A172 (cell line): ENCODE results near the gene DDN. TPM values are rescaled to one million over a fixed set of nuclear protein-coding genes. Genes with fewer than 3 reads are reported as not detected.
A peak's percentile ranks its signal among the peaks of the same experiment; 100 is the strongest.

ENCODE experiments used
- DNase-seq: peaks from one replicate; pipeline ENCODE4 v3.0.0-alpha.2; 2015; ENCODE audit warnings: low spot score
- total RNA-seq: library from RNA; depleted of rRNA; stranded (reverse); fragments of >200 nt; shearing (Covaris generic); gene quantifications from 2 replicates; pipeline ENCODE4 v1.2.3, GENCODE V29; 2014; rRNA removed

The DDN gene
- 0.03 and 0.19 TPM in 2 replicates for total RNA-seq

DNA sequence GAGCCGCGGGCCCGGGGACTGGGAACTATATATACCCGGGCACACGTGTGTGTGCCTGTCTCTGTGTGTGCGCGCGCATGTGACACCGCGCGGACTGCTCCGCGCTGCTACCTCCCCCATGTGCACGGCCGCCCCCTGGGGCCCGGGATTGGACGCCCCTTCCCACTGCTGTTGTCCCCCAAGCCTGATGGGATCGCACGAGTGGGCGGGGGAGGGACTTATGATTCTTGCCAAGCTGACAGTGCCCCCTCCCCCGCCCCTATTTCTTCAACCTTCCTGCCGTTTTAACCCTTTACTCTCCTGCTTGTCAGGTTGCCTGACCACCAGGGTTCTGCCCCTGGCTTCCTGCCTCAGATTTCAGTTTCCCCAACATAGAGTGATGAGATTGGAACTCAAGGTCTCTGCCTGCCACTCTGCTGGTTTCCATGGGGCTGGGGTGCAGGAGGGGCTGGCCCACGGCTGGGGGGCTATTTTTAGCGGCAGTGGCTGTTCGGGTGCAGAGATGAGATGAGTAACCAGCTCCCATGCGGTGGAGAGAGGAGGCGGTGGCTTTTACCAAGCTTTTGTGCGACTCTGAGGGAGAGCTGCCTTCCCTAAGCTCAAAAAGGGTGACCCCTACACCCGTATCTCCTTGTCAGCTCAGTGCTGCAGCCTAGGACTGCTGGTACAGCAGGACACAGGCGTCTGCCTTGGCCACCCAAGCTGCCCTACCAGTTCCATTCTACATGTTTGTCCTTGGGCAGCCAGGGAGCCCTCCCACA, at the start of gene DDN:
Gene DDN, minus strand, starts transcription at position 5 of the 761 bp plus-strand sequence. CDS start 88 bp downstream, outside the sequence.
- peak; percentile 59 for DNase-seq

DNA sequence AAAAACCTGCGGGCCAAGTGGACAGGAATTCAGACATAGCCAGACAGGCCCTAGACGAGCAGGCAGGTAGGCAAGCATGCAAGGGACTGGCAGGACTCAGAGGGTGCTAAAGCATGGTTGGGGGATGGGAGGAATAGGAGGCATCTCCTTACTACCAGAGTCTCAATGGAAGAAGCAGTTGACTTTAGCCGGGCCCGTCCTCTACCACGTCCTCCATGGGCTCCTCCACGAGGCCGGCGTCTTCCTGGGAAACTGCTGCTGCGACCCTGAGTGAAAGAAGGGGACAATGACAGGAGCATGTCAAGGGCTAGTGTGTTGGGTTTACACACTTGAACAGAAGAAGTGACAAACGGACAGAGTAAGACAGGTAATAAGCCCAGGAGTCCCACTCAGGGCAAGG, 49.8 kb upstream of the DDN start:
- no peak for DNase-seq

GRCh38 chr12:49046129-49046895, 47.1 kb upstream of the DDN start:
- DNase-seq, result no peak

DNA sequence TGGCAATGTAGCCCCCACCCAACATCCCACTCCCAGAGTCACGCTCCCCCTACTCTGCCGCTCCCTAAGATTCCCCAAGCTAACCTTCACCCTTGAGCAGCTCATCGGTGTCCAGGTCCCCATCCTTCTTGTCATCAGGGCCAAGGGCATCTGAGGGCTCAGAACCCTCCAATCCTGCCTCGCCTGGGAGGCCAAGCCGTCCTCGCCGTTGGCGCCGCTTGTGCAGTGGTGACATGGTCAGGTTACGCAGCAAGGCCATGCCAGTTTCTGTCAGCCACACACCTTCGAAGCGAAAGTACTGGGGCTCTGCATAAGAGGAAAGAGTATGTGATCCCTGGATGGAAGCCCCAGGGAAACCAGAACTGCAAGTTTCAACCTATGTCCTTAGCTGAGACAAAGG, 45.5 kb upstream of the DDN start:
- DNase-seq, result no peak

DNA sequence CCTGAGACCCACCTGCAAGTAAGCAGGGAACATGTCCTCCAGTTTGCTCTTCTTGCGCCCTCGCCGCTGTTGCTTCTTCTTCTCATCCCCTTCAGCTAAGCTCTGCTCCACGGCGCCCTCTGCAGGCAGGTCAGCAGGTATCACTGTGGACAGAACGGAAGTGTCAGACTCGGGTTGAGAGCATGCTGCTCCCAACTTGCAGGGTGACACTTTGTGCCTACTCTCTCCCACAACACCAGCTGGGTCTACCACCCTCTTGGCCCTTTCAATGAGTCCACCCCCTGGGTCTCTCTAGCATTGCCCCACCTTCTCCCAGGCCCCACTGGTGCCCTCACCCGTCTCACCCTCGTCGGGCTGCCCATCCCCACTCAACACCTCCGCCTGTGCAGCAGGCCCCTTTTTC, 44.7 kb upstream of the DDN start:
- no peak for DNase-seq

GRCh38 chr12:49043241-49043640, 44.1 kb upstream of the DDN start:
- no peak for DNase-seq

DNA sequence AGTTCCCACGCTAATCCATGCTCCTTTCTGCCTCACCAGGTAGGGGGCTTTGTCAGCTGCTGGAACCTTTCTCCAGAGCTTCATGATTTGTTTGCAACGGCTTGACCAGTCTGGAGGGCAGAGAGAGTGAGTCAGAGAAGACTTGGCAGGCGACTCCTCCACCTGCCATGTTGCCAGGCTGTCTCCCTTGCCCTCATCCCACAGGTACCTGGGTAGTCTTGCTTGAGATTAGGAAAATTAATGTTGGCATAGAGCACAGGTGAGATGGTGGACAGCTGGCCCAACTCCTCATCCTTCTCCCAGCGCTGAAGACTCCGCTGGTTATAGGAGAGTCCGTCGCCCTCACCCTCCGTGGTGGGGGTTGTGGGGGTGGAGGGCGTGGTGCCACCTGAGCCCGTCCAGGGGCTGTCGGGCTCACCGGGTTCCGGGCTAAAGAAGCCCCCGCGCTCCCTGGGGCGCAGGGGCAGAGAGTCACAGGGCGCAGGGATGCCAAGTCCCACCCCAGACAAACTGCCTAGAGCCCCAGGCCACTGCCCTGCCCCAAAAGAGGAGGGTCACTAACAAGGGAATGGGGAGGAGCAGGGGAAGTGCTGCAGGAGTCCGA, 42.8 kb upstream of the DDN start:
- DNase-seq, result peak; percentile 35

GRCh38 chr12:49041036-49041880, 42.1 kb upstream of the DDN start:
- no peak for DNase-seq

DNA sequence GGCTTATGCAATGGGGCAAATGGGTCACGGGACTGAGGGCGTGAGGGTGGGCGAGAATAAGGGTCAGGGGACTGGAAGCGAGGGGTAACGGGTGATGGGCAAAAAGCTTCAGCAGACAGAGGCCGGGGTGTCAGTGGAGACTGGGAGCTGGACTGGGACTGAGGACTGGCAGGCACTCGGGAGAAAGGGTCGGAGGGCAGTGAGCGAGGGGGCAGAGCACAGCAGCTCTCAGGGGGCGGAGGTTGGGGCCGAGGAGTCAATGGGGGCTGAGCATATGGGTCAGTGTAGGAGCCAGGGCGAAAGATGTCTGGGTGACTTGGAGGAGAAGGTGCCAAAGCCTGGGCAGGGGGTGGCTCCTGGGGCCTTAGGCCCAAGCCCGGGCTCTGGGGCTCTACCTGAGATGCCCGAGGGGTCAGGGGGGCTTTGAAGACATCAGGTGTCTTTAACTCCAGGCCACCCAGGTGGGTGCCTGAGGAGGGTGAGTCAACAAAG, 41.2 kb upstream of the DDN start:
- no peak for DNase-seq

- no peak for DNase-seq
Measured at GRCh38 chr12:49039421-49040363, 40.5 kb upstream of the DDN start.

DNA sequence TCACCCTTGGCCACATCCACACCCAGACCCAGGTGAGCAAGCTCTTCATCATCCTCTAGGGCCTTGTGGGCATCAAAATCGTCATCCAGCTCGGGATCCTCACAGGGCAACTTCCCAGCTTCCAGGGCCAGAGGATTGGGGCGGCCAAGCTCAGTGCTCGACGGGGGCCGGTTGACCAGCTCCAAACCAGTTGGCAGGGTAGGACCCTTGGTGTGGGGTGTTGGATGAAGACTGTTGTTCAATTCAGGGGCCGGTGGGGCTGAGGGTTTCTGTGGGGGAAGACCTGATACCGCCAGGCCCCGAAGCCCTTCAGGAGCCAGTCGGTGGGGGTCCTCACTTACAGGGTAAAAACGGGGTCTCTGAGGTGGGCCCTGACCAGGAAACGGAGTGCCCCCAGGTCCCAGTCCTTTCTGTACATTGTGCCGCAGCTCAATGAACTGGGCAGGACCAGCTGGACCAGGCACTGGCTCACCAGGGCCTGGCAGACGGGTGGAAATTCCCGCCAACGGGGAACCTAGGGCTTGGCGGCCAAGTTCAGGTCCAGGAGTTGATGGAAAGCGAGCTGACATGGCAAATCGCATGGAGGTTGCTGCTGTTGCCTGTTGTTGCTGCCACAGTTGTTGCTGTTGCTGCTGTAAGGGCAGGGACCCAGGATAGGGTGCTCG, 39.2 kb upstream of the DDN start:
- DNase-seq, result no peak

DNA sequence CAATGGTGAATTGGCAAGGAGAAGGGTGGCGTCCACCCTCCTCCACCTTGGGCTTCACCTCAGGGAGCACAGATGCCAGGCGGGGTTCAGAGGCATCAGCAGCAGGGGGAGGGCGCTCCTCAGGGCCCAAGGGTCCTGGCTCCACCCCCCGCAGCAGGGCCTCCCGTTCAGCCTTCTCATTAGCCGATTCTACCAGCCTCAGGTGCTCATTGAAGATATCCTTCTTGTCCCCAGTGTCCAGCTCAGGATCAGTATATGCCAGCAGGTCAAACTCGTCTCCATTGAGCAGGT, 38.7 kb upstream of the DDN start:
- no peak for DNase-seq

- DNase-seq, result no peak
Measured at GRCh38 chr12:49037111-49037946, 38.2 kb upstream of the DDN start.

GRCh38 chr12:49036029-49036428, 36.9 kb upstream of the DDN start:
- DNase-seq, result no peak

GRCh38 chr12:49034286-49034622, 35.1 kb upstream of the DDN start:
- no peak for DNase-seq

- DNase-seq, result no peak
Measured at GRCh38 chr12:49033611-49034285, 34.6 kb upstream of the DDN start.

DNA sequence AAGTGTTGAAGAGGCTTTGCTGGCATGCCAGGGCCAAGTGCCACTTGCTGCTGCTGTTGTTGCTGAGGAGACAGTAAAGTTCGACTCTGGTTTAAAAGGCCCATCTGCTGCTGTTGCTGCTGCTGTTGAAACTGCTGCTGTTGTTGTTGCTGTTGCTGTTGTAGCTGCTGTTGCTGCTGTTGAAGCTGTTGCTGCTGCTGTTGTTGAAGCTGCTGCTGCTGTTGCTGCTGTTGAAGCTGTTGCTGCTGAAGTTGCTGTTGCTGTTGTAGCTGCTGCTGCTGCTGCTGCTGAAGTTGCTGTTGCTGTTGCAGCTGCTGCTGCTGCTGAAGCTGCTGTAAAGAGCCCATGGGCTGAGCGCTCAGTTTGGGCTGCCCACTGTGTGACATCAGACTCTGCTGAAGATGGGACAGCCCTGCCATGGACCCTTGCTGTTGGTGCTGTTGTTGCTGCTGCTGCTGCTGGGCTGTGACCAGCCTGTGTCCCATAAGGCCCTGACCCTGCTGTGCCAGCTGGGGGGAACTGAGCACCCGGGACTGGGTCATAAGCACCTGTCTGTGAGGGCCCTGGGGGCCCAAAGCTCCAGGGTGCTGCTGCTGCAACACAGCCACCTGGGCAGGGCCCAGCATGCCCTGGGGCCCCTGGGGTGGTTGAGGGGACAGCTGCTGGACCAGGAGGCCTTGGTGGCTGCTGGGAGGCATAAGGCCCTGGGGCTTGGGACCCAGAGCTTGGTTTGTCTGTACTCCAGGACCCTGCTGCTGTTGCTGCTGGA, 33.7 kb upstream of the DDN start:
- no peak for DNase-seq

DNA sequence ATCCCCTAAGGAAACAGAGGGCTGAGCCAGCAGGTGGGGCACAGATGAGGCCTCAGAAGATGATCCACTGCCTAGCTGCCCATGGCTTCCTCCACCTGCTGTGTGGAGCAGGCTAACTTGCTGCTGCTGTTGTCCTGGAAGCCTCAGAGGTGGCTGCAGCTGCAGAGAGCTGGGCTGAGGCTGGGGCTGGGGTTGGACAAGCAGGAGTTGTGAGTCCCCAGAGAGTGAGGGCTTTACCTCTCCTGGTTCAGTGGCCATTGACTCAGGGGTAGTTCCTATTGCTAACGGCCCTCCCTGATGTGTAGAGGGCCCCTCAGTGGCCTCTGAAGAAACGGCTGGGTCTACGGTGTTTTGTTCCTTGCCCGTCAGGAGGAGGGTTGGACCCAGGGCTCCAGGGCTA, 33.1 kb upstream of the DDN start:
- DNase-seq, result no peak
